Stimulated activated CD4-positive, alpha-beta T cell treated with anti-CD3 and anti-CD28 coated beads, Interleukin-2, amount 100 ng/mL, for 48 hours (primary cell): ENCODE measurements around the gene VTI1A.

Experiments used
- DNase-seq, 2 donors: peaks; one replicate each; pipeline ENCODE4 v3.0.0-alpha.2; 2020

The VTI1A gene

GRCh38 chr10:112644265-112644645 is 197.2 kb downstream of the VTI1A start:
- DNase-seq: no peak

- DNase-seq: no peak
These were observed 202.2 kb downstream of the VTI1A start for GRCh38 chr10:112649006-112649821.

DNA sequence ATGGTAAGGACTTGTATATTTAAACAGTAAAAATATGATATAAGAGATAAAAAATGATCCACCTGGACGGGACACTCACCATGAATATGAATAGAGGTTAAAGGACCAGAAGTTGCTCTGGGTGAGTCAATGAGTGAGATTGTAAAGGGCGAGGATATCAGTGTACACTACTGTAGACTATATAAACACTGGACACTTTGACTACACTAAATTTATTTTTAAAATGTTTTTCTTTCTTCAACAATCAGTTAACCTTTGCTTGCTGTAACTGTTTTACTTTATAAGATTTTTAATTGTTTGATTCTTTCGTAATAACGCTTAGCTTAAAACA is 202.8 kb downstream of the VTI1A start:
- DNase-seq: no peak

DNA sequence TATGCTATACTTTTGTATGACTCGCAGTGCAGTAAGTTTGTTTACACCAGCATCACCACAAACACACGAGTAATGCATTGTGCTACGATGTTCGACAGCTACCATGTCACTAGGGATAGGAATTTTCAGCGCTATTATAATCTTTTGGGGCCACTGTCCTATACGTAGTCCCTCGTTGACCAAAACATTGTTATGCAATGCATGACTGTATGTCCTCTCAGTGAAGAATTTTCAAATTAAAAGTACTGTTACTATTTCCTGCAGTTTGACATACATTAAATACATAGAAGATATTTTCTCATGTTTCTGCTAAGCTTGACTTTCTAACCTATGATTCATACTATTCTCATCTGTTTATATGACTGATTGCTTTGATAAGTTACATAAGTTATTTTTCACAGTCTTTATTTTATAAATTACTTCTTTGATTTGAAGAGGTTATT is 203.6 kb downstream of the VTI1A start:
- no peak for DNase-seq

DNA sequence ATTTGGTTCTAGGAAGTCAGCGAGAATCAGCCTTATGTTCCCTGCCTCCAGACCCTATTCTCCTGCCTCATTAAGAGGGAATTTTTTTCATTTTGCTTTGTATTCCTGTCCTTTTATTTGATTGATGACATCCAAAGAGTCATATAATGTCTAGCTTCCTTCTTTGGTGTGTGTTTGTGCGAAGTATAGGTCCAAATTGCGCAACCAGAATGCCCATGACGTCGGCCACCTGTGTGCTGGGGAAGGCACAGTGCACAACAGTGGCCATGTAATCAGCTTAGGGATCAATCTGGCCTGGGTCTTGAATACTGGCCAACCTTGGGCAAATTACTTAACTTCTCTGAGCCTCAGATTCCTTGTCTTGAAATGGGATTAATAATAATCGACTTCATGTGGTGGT is 206.2 kb downstream of the VTI1A start:
- DNase-seq: no peak

- no peak for DNase-seq
These were observed 206.8 kb downstream of the VTI1A start for GRCh38 chr10:112653851-112654250.

GRCh38 chr10:112654794-112655193 is 207.8 kb downstream of the VTI1A start:
- DNase-seq: no peak

GRCh38 chr10:112655722-112656121 is 208.7 kb downstream of the VTI1A start:
- DNase-seq: no peak

DNA sequence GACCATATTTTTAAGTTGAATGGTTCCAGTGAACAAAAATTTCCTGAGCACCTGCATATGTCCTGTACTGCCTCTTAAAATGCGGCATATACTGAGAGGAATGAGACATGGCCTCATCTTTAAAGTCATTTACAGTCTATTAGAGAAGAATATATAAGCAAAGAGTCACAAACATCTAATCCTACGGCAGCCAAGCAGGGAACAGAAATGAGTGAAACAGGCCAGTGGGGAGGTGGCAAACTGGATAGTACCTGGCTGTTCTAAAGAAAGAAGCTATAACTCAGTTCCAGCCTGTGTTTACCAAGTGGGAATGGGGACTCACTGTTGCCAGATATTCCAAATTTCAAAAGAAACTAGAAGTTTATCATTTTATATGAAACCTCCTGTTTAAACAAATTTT is 211.4 kb downstream of the VTI1A start:
- DNase-seq: no peak

- DNase-seq: no peak
These were observed 212.1 kb downstream of the VTI1A start for GRCh38 chr10:112658900-112659638.

DNA sequence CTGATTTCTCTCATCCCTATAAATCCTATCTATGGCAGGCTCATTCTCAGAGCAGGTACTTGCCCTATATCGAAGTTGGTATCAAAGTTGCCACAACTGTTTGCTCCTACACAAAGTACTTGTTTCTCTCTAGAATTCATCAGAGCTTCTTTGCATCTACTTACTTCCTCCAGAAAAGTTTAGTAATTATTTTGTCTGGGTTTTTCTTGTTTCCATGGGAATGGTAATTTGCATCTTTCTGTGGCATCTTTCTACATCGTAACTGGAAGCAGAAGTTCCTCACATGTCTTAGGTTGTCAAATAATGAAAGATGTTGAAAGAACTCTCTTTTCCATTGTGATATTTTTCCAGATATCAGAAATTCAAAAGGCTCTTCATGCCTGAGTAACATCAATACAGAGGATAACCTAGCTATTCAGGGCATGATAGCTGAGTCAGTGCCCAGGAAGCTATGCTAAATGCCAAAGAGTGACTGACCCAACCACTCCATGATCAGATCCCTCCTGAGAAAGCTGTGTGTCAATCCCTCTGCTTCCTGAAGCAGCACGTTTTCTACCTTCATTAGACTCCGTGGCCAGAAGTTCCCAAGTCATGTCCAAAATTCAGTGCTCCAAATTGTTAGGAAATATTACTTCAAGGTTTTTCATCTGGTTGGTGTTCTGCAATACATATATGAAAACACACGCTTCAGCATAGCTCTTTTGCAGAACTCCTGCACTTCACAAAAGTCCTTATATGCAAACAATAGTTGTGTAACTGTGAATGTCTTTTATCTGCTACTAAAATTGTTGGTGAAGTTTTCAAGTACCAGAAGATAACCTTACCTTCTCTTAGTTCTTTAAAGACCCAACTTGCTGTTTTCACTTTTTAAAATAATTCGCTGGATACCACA is 216.5 kb downstream of the VTI1A start:
- no peak for DNase-seq

GRCh38 chr10:112666094-112666493 is 219.1 kb downstream of the VTI1A start:
- no peak for DNase-seq

- no peak for DNase-seq
These were observed 223.0 kb downstream of the VTI1A start for GRCh38 chr10:112669989-112670388.

- no peak for DNase-seq
These were observed 224.7 kb downstream of the VTI1A start for GRCh38 chr10:112671743-112672142.

GRCh38 chr10:112672706-112673105 is 225.7 kb downstream of the VTI1A start:
- no peak for DNase-seq

DNA sequence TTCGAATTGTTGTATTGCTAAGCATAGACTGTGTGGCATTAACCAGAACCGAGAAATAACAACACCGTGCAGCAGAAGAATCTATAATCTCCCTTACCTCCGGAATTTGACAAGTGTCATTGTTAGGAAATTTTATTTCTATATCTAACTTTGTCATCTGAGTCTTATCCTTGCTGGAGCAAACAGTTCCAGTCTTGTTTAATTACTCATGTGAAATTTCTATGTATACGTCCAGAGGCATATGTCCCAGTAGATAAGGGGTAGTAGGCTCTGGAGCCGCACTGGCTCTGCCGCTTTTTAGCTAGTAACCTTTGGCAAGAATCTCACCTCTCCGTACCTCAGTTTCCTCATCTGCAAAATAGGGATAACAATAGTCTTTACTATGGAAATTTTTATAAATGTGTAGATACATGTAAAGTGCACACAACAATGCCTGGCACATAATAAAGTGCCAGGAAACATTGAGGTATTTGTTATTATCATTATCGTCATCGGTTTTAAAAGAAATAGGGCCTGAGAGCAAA is 228.6 kb downstream of the VTI1A start:
- no peak for DNase-seq

- DNase-seq: no peak
These were observed 230.7 kb downstream of the VTI1A start for GRCh38 chr10:112677689-112678088.

DNA sequence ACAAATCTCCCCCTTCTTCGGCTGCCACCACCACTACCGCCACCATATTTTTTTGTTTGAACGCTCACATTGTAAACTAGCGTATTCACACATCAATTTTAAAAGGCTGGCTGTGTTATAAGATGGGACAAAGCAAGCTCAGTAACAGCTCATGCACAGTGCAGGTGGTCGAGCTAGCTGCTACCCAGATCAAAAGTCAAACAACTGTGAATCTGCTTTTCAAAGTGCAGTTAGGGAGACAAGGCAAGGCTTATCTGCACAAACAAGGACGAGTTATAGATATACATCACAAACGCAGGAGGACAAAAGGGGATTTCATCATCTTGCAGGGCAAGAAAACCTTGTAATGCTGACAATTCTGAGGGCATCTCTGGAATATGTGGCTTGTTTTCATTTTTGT is 231.6 kb downstream of the VTI1A start:
- DNase-seq: no peak

DNA sequence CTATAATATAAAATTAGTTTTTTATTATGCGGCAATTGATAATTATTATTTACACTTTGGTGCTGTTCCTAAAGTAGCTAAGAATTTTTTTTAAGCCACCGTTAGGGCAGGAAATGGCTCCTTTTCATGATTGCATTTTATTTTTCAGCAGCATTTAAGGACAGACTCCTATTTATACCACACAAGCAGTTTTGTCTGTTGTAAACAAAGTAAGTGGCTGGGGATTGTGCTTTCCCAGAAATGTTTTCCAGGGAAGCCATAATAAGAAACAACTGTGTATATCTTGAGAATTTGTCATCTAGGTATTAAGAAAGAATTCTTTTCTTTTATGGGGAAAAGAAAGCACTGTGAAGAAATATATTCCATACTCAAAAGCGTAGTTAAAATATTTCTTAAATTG is 232.0 kb downstream of the VTI1A start:
- DNase-seq: no peak

GRCh38 chr10:112679392-112679791 is 232.4 kb downstream of the VTI1A start:
- no peak for DNase-seq

GRCh38 chr10:112680586-112680985 is 233.6 kb downstream of the VTI1A start:
- DNase-seq: no peak

DNA sequence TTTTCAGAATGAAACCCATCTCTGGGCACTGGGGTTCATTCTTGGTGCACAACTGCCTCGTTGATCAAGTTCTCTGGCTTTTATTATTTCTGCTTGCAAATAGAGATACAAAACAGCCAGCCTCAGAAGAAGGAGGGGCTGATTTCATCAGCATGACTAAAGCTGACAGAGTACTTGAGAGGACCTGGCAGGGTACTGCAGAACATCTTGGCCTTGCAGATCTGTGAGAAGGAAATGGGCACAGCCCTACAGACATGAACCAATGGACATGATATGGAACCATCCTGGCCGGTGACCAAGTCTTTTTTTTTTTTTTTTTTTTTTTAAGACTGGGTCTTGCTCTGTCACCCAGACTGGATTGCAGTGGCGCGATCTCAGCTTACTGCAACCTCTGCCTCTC is 240.6 kb downstream of the VTI1A start:
- no peak for DNase-seq
